Measurements from ENCODE around the gene MRPL12. TPM values are rescaled to one million over a fixed set of nuclear protein-coding genes. Genes with fewer than 3 reads are reported as not detected.
A peak's percentile ranks its signal among the peaks of the same experiment; 100 is the strongest.

Gene MRPL12
- total and polyA plus RNA-seq, 2 of the 13 experiments (the other 11 are each of a cell fraction or from before 2014, with no cell fraction given): 39.1 to 94.1 TPM

GRCh38 chr17:81656118-81656743 lies 46.9 kb upstream of the MRPL12 start, which contains the start of gene PDE6G (continued):
- TF ChIP-seq ZNF296 (CRISPR knock-in tag; conservative IDR thresholded peaks at IDR 0.05) (0 out of 2 replicates have a peak, but pooled peaks have one; percentile 31), KAT7 (CRISPR knock-in tag; IDR thresholded peaks at IDR 0.05; ENCODE audit: borderline replicate concordance) (no peak), ZNF225 (CRISPR knock-in tag; IDR thresholded peaks at IDR 0.05) (0 out of 2 replicates have a peak, but pooled peaks have one; percentile 42), ARID5B (CRISPR knock-in tag; IDR thresholded peaks at IDR 0.05) (no peak), CEBPB (IDR thresholded peaks at IDR 0.05; ENCODE audit: borderline replicate concordance, low read depth, low read length) (no peak), ATF1 (CRISPR knock-in tag; IDR thresholded peaks at IDR 0.05) (no peak), NR3C1 (CRISPR knock-in tag; IDR thresholded peaks at IDR 0.05) (no peak), ZNF891 (CRISPR knock-in tag; IDR thresholded peaks at IDR 0.05) (0 out of 2 replicates have a peak, but pooled peaks have one; percentile 9), ZEB1 (IDR thresholded peaks at IDR 0.05; ENCODE audit: insufficient replicate concordance, low read depth) (no peak)

GRCh38 chr17:81656835-81657234 lies 46.3 kb upstream of the MRPL12 start:
- no peak overlapping the region for H2AFZ ChIP-seq (ENCODE audit: low read length)
- H3K4me1 ChIP-seq (ENCODE audit: insufficient read depth, low read length): peaks cover 71% of the 10 kb centered on the region
- POLR2A ChIA-PET: interaction anchor here (2.0 kb wide), 1 partner anchor 9 kb away, joined by 12 read pairs; no protein-coding TSS in a partner anchor
- H3K27ac ChIP-seq (ENCODE audit: extremely low read length, insufficient read depth, low read length): no peak overlapping the region
- intact Hi-C loops (cut with micrococcal nuclease; ENCODE audit: unreplicated experiment) (no loop called here), in situ Hi-C loops (cut with HindIII; ENCODE audit: extremely low pct_ligation_motif_present, low pct_unique_long_range_greater_than_20kb) (no loop called here)
- CTCF ChIA-PET (ENCODE audit: low intra/inter-chr PET ratio, low total read pairs): no interaction called here
- 20% methylated on average over 4 of the region's 4 CpGs for WGBS (ENCODE audit: low lambda C conversion rate)
- H3K27me3 ChIP-seq (ENCODE audit: control insufficient read depth in 1 of 2, insufficient read depth in 2 of 2, low read length in 2 of 2): peaks cover 0 to 17% of the 10 kb centered on the region in 2 experiments; a peak in 3 of 5 replicates
- H3K4me2 ChIP-seq (ENCODE audit: low read depth, low read length): no peak overlapping the region
- BruUV-seq (replicated peaks): no TSS peak
- H4K20me1 ChIP-seq (ENCODE audit: insufficient read depth, low read length): no peaks in the 10 kb centered on the region
- H3K9ac ChIP-seq (ENCODE audit: insufficient read depth, low read depth, low read length): no peak overlapping the region
- FAIRE-seq: no peak
- no peak for DNase-seq (ENCODE audit: low spot score)
- H3K4me3 ChIP-seq (replicated peaks in 1 of 3; ENCODE audit: insufficient read depth in 1 of 3, low read depth in 2 of 3, low read length in 3 of 3): no peak overlapping the region
- H3K9me3 ChIP-seq (ENCODE audit: low read length): no peaks in the 10 kb centered on the region
- no peaks in the 10 kb centered on the region for H3K79me2 ChIP-seq (ENCODE audit: insufficient read depth, low read length)
- no peaks in the 10 kb centered on the region for H3K36me3 ChIP-seq (replicated peaks in 1 of 2; ENCODE audit: control insufficient read depth in 1 of 2, insufficient read depth in 2 of 2, low read length in 2 of 2)
- no peak for ATAC-seq
- TF ChIP-seq EED (CRISPR knock-in tag; IDR thresholded peaks at IDR 0.05) (0 out of 2 replicates have a peak, but pooled peaks have one; percentile 64), ZNF788 (CRISPR knock-in tag; IDR thresholded peaks at IDR 0.05; ENCODE audit: borderline replicate concordance) (0 out of 2 replicates have a peak, but pooled peaks have one; percentile 49), TBX2 (CRISPR knock-in tag; IDR thresholded peaks at IDR 0.05; ENCODE audit: borderline replicate concordance) (0 out of 2 replicates have a peak, but pooled peaks have one; percentile 26), ZMAT3 (CRISPR knock-in tag; conservative IDR thresholded peaks at IDR 0.05) (no peak)

Measured in HepG2 (cell line).